Esophagus muscularis mucosa (tissue), 4 donors: ENCODE data around the gene PCBP4. TPM values are rescaled to one million over a fixed set of nuclear protein-coding genes. Genes with fewer than 3 reads are reported as not detected.

ENCODE experiments used
- DNase-seq: peaks from one replicate; pipeline ENCODE4 v3.0.0-alpha.2; 2017; ENCODE audit errors: extremely low spot score
- H3K27ac ChIP-seq, 4 donors: fragments of 200-600 bp; sonication (generic); replicated peaks in 1 of 4; 1 replicate in 3 of 4; 2 replicates in 1 of 4; pipeline ENCODE4 v1.5.1; 2016 to 2019; ENCODE audit warnings: mild to moderate bottlenecking in 1 of 4
- H3K27me3 ChIP-seq, 4 donors: fragments of 200-600 bp; sonication (generic); one replicate each; pipeline versions ENCODE4 v1.5.1 to v1.6.0; 2016 to 2019
- H3K36me3 ChIP-seq, 4 donors: fragments of 200-600 bp; sonication (generic); one replicate each; pipeline ENCODE4 v1.5.1; 2016 to 2019
- H3K4me1 ChIP-seq, 4 donors: fragments of 200-600 bp; sonication (generic); one replicate each; pipeline ENCODE4 v1.5.1; 2016 to 2019
- H3K4me3 ChIP-seq, 4 donors: fragments of 200-600 bp; sonication (generic); 1 replicate in 2 of 4; 2 replicates in 2 of 4; pipeline ENCODE4 v1.5.1; 2016 to 2019; ENCODE audit warnings: mild to moderate bottlenecking in 4 of 4, moderate library complexity in 1 of 4
- H3K9me3 ChIP-seq, 4 donors: fragments of 200-600 bp; sonication (generic); 1 replicate in 3 of 4; 2 replicates in 1 of 4; pipeline ENCODE4 v1.5.1; 2016 to 2019
- EP300 ChIP-seq: sonication (generic); formaldehyde crosslinking; IDR thresholded peaks from one replicate; pipeline ENCODE4 v1.6.1; 2017; ENCODE audit warnings: antibody characterized with exemption
- POLR2A ChIP-seq: fragments of 450-650 bp; IDR thresholded peaks from one replicate; pipeline ENCODE4 v1.6.1; 2017; ENCODE audit warnings: antibody characterized with exemption, moderate library complexity, mild to moderate bottlenecking, low read depth
- POLR2AphosphoS5 ChIP-seq, 2 donors: sonication (generic); formaldehyde crosslinking; IDR thresholded peaks; one replicate each; pipeline ENCODE4 v1.6.1; 2017; ENCODE audit warnings: antibody characterized with exemption in 2 of 2
- WGBS: methylation state at CpG from one replicate; pipeline ENCODE4 v1.1.5; 2018; 5-methylcytosine and 5-hydroxymethylcytosine counted together
- intact Hi-C: fragments of 100-400 bp; cut with DNase I; formaldehyde crosslinking; loops from one replicate; pipeline ENCODE4 v1.15.1; 2023
- total RNA-seq, 4 donors: library from RNA; depleted of rRNA; stranded (reverse); fragments of >200 nt; gene quantifications; one replicate each; pipeline versions ENCODE4 v1.1.0 to v1.2.1, GENCODE V29; 2016
- TF ChIP-seq, protein P1 (sequence below), 3 experiments: fragments of 200-600 bp in 2 of 3; fragments of 450-650 bp in 1 of 3; sonication (generic) in 2 of 3; IDR thresholded peaks; one replicate each; pipeline ENCODE4 v1.5.1; 2017 to 2019; ENCODE audit warnings: antibody characterized with exemption in 3 of 3, mild to moderate bottlenecking in 2 of 3, moderate library complexity in 1 of 3

The PCBP4 gene
- 100 to 1,000 TPM in 2 of 4 donors, 10 to 100 TPM in 2; 54.4 to 378 (median 139) TPM for total RNA-seq

DNA sequence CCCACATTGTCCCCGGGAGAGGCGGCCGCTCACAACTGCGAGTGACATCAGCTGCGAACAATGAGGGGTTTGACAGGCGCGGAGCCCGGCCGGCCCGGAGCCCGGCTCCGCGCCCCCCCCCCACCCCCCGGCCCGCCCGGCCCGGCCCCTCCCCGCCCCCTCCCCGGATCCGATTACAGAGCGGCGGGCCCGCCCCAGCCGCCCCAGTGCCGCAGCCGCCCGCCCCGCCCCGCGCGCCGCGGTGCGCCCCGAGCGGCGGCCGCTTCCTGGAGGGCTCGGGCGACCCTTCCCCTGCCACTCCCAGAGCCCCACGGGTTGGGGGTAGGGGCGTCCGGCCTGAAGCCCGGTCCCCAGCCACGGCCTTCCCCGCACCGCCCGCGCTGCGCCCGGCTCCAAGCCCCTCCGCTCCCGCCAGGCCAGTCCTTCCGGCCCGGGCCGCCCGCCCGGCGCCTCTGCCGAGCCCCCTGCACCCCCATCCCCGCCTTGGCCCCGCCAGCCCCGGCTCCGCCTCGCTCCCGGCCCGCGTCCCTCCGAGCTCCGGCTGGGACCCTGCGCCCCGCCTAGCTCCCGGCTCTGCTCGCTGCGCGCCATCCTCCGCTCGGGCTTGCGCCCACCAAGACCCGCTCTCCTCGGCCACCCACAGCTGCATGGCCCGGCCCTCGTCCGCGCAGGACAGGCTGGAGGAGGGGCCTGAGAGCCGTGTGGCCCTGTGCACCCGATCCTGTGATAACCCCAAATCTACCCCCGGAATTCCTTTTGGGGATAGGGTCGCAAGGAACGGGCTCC, at the start of gene PCBP4:
PCBP4 (minus strand) TSS at position 71 of the 786 bp plus-strand sequence. CDS start 6,214 bp downstream, outside the sequence.
- no peaks in the 10 kb centered on the region for H3K27me3 ChIP-seq
- 0% methylated on average over 3 of the region's 90 CpGs for WGBS

DNA sequence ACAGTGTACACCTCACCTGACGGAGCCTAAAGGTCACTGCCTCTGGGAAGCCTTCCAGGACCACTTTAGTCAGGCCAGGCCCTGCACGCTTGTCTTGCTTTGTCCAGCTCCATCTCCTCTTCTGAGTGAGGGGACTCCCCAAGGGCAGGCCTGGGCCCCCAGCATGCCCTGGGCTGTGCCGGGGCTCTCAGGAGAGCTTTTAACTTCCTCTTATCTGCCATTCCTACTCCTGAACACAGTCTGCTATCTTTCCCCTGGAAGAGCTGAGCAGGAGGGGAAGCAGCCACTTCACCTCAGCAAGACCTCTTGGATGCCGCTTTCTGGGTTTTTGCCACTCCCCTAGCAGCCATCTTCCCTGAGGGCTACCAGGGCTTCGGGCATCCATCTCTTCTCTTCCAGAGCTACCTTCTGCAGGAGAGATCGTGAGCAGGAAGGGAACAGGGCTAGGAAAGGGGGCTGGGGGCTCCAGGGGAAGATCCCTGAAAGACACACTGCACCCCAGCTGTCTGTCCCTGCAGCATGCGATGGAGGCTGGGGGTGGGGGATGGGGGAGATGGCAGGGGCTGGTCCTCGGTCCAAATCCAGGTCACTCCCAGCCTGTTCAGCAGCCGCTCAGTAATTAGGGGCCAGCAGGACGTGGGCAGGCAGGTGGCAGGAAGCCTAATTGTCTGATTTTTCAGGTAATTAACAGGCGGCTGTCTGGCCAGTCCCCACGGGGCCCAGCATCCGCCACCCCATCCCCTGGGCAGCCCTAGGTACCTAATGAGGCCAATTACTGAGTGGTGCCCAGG, 48.4 kb upstream of the PCBP4 start:
- Histone ChIP-seq H3K4me3 (no peak overlapping the region), H3K27me3 (no peaks in the 10 kb centered on the region), H3K36me3 (no peaks in the 10 kb centered on the region), H3K27ac (no peak overlapping the region), H3K4me1 (peaks cover 17 to 47% (median 27%) of the 10 kb centered on the region in 4 donors), H3K9me3 (no peaks in the 10 kb centered on the region)
- 92% methylated on average over 13 of the region's 13 CpGs for WGBS
- no peak for DNase-seq
- no peak for TF ChIP-seq POLR2AphosphoS5 (IDR thresholded peaks at IDR 0.05)
- TF ChIP-seq POLR2A = no peak
- no peak for TF ChIP-seq EP300
- TF ChIP-seq, protein P1, sequence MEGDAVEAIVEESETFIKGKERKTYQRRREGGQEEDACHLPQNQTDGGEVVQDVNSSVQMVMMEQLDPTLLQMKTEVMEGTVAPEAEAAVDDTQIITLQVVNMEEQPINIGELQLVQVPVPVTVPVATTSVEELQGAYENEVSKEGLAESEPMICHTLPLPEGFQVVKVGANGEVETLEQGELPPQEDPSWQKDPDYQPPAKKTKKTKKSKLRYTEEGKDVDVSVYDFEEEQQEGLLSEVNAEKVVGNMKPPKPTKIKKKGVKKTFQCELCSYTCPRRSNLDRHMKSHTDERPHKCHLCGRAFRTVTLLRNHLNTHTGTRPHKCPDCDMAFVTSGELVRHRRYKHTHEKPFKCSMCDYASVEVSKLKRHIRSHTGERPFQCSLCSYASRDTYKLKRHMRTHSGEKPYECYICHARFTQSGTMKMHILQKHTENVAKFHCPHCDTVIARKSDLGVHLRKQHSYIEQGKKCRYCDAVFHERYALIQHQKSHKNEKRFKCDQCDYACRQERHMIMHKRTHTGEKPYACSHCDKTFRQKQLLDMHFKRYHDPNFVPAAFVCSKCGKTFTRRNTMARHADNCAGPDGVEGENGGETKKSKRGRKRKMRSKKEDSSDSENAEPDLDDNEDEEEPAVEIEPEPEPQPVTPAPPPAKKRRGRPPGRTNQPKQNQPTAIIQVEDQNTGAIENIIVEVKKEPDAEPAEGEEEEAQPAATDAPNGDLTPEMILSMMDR (IDR thresholded peaks at IDR 0.05) = no peak
- intact Hi-C loops = loop anchor here (5.0 kb wide), 1 partner anchor 42 kb away; the partner anchor contains the start of gene DUSP7

More for the DNA sequence above, at the start of gene PCBP4:
- TF ChIP-seq, protein P1 (IDR thresholded peaks at IDR 0.05) = no peak
- TF ChIP-seq POLR2AphosphoS5 (IDR thresholded peaks at IDR 0.05) = peak; percentile 48 to 84
- peak; percentile 51 for TF ChIP-seq POLR2A
- no peak for TF ChIP-seq EP300
- intact Hi-C loops = no loop called here
- H3K4me3 ChIP-seq = peak within 1 kb of the TSS; percentile 77 to 98 (median 95)
- no peak for DNase-seq
- peaks cover 46 to 73% (median 57%) of the 10 kb centered on the region in 4 donors for H3K4me1 ChIP-seq
- no peaks in the 10 kb centered on the region for H3K9me3 ChIP-seq
- peak within 1 kb of the TSS; percentile 92 to 97 (median 97) for H3K27ac ChIP-seq
- H3K36me3 ChIP-seq = peaks cover 0 to 8% (median 6%) of the 10 kb centered on the region in 4 donors

DNA sequence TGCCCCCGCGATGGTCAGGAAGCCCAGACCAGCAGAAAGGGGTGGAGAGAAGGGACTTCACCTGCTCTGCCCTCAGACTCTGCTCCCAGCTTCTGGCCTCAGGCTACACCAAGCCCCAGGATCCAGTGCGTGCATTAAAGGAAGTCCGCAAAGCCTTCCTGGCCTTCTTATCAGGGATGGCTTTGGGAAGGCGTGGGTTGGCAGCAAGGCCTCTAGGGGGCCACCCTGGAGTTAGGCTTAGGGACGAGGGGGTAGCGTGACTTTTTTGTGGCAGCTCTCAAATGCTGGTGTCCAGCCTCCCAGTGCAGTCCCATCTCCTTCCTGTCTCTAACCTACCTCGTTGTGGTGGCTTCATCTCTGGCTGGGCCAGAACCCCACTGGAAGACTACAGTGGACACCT, 47.4 kb upstream of the PCBP4 start:
- intact Hi-C loops = loop anchor here (5.0 kb wide), 1 partner anchor 43 kb away; the partner anchor contains the start of gene DUSP7
- Histone ChIP-seq H3K4me3 (no peak overlapping the region), H3K4me1 (peaks cover 7 to 37% (median 16%) of the 10 kb centered on the region in 4 donors), H3K36me3 (no peaks in the 10 kb centered on the region), H3K9me3 (no peaks in the 10 kb centered on the region), H3K27me3 (no peaks in the 10 kb centered on the region), H3K27ac (no peak overlapping the region)
- no peak for DNase-seq
- TF ChIP-seq EP300 = no peak
- TF ChIP-seq, protein P1 (IDR thresholded peaks at IDR 0.05) = peak in 1 of 3 experiments; percentile 14
- WGBS = 94% methylated on average over 6 of the region's 8 CpGs

DNA sequence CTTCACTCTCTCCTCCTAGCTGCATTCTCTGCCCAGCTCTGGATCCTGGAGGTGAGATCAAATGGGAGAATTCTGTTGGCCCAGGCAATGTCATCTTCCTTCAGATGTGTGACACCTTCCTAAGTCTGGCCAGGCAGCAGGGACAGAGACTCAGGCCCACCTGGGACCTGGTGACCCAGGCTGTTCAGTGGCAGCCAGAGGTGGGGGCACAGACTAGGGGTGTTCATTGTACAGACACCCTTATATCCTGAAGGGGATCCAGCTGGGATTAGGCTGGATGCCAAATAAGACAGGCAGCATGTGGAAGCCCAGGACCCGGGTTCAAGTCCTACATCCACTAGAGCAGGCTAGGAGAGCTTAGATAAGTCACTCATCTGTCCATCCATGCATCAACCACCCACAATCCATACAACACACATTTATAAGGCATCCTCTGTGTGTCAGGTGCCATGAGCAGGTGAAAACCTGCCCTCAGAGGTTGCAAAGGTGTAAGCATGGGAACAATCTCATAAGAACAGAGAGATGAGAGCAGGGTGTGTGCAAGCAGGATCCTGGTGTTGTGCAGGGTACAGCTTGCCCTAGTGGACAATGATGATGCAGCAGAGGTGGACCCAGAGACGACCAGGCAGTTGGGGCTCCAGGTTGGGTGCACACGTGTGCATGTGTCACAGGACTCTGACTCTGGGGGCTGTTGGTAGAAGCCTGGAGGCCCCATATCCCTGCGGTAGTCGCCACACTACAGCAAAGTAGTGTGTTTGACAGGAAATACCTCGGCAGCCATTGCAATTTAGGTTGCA, 46.7 kb upstream of the PCBP4 start:
- Histone ChIP-seq H3K36me3 (no peaks in the 10 kb centered on the region), H3K4me3 (no peak overlapping the region), H3K27ac (no peak overlapping the region), H3K9me3 (no peaks in the 10 kb centered on the region), H3K27me3 (no peaks in the 10 kb centered on the region), H3K4me1 (peaks cover under 1 to 31% (median 10%) of the 10 kb centered on the region in 4 donors)
- no peak for TF ChIP-seq POLR2AphosphoS5 (IDR thresholded peaks at IDR 0.05)
- TF ChIP-seq EP300 = no peak
- no peak for TF ChIP-seq POLR2A
- TF ChIP-seq, protein P1 (IDR thresholded peaks at IDR 0.05) = no peak
- intact Hi-C loops = no loop called here
- WGBS = 94% methylated on average over 5 of the region's 6 CpGs
- no peak for DNase-seq
